RWPE2 (cell line): ENCODE data around the gene KIF3B.

Experiments
- ATAC-seq: fragments of 200-7000 bp; cut with Tn5 transposase; 3 replicates; pipeline ENCODE4 v1.9.1; 2021; ENCODE audit warnings: low read depth
- DNase-seq: peaks from one replicate; pipeline ENCODE4 v3.0.0-alpha.2; 2020; ENCODE audit warnings: low spot score
- H3K27ac ChIP-seq: fragments of 450-650 bp; 2 replicates; pipeline ENCODE4 v1.5.1; 2017; ENCODE audit warnings: mild to moderate bottlenecking; ENCODE audit not compliant: poor library complexity, severe bottlenecking
- H3K27me3 ChIP-seq: fragments of 250-450 bp; sonication (Bioruptor Pico); 2 replicates; pipeline ENCODE4 v1.5.1; 2021; ENCODE audit warnings: mild to moderate bottlenecking, moderate library complexity; ENCODE audit not compliant: insufficient read depth, poor library complexity, severe bottlenecking
- H3K36me3 ChIP-seq: fragments of 250-450 bp; sonication (Bioruptor Pico); 2 replicates; pipeline ENCODE4 v1.5.1; 2020; ENCODE audit warnings: low read depth, mild to moderate bottlenecking, moderate library complexity
- H3K4me1 ChIP-seq: fragments of 250-450 bp; sonication (Bioruptor Pico); 2 replicates; pipeline ENCODE4 v1.5.1; 2021; ENCODE audit warnings: mild to moderate bottlenecking, moderate library complexity; ENCODE audit not compliant: insufficient read depth, poor library complexity, severe bottlenecking
- H3K4me3 ChIP-seq: fragments of 250-450 bp; sonication (Bioruptor Pico); 2 replicates; pipeline ENCODE4 v1.5.1; 2021; ENCODE audit warnings: mild to moderate bottlenecking, moderate library complexity; ENCODE audit not compliant: severe bottlenecking
- H3K9me3 ChIP-seq: fragments of 250-450 bp; sonication (Bioruptor Pico); 2 replicates; pipeline ENCODE4 v1.5.1; 2021; ENCODE audit warnings: mild to moderate bottlenecking, moderate library complexity; ENCODE audit not compliant: severe bottlenecking
- CTCF ChIP-seq: fragments of 450-650 bp; IDR thresholded peaks from one replicate; pipeline ENCODE4 v1.5.1; 2017; ENCODE audit warnings: mild to moderate bottlenecking, moderate library complexity; ENCODE audit not compliant: poor library complexity, severe bottlenecking

The KIF3B gene

GRCh38 chr20:32296819-32297420 lies 19.5 kb downstream of the KIF3B start:
- H3K4me3 ChIP-seq, result no peak overlapping the region
- DNase-seq, result peak; percentile 34
- no peak for TF ChIP-seq CTCF
- no peaks in the 10 kb centered on the region for H3K9me3 ChIP-seq
- no peaks in the 10 kb centered on the region for H3K4me1 ChIP-seq
- ATAC-seq, result no peak
- H3K36me3 ChIP-seq, result no peaks in the 10 kb centered on the region
- no peak overlapping the region for H3K27ac ChIP-seq
- no peaks in the 10 kb centered on the region for H3K27me3 ChIP-seq

GRCh38 chr20:32297439-32297838 lies 20.0 kb downstream of the KIF3B start:
- TF ChIP-seq CTCF, result no peak
- Histone ChIP-seq H3K27me3 (no peaks in the 10 kb centered on the region), H3K9me3 (no peaks in the 10 kb centered on the region), H3K36me3 (no peaks in the 10 kb centered on the region), H3K27ac (no peak overlapping the region), H3K4me3 (no peak overlapping the region), H3K4me1 (no peaks in the 10 kb centered on the region)
- DNase-seq, result no peak
- ATAC-seq, result no peak

GRCh38 chr20:32300647-32301046 lies 23.2 kb downstream of the KIF3B start:
- Histone ChIP-seq H3K4me1 (no peaks in the 10 kb centered on the region), H3K4me3 (no peak overlapping the region), H3K27me3 (no peaks in the 10 kb centered on the region), H3K36me3 (0 out of 2 replicates have a peak, but pooled peaks cover 3% of the 10 kb centered on the region), H3K9me3 (no peaks in the 10 kb centered on the region), H3K27ac (no peak overlapping the region)
- ATAC-seq, result no peak
- no peak for TF ChIP-seq CTCF
- no peak for DNase-seq

- Histone ChIP-seq H3K4me1 (no peaks in the 10 kb centered on the region), H3K36me3 (0 out of 2 replicates have a peak, but pooled peaks cover 3% of the 10 kb centered on the region), H3K9me3 (no peaks in the 10 kb centered on the region), H3K27me3 (no peaks in the 10 kb centered on the region), H3K27ac (no peak overlapping the region), H3K4me3 (no peak overlapping the region)
- DNase-seq (no peak), ATAC-seq (no peak)
- TF ChIP-seq CTCF, result no peak
Measured at GRCh38 chr20:32301719-32302506, 24.5 kb downstream of the KIF3B start.

- 0 out of 2 replicates have a peak, but pooled peaks cover 3% of the 10 kb centered on the region for H3K36me3 ChIP-seq
- H3K27me3 ChIP-seq, result no peaks in the 10 kb centered on the region
- no peak for DNase-seq
- H3K4me1 ChIP-seq, result no peaks in the 10 kb centered on the region
- H3K27ac ChIP-seq, result no peak overlapping the region
- no peaks in the 10 kb centered on the region for H3K9me3 ChIP-seq
- TF ChIP-seq CTCF, result no peak
- H3K4me3 ChIP-seq, result no peak overlapping the region
- ATAC-seq, result no peak
Measured at GRCh38 chr20:32302507-32302872, 25.0 kb downstream of the KIF3B start.
